Stimulated activated naive B cell treated with anti-CD40 and anti-IgM and Interleukin-4, amounts not matched to agents 10 μg/mL and 1 μg/mL and 100 μg/mL, for 72 hours (primary cell): Measurements from ENCODE around the gene LHX4.

Source experiments
- ATAC-seq, 2 donors: fragments of 150-1000 bp; cut with Tn5 transposase; replicated peaks; 2 replicates each; pipeline ENCODE4 v1.10.0; 2021; ENCODE audit warnings: moderate library complexity in 1 of 2
- DNase-seq: peaks from one replicate; pipeline ENCODE4 v3.0.0; 2021
- H3K27ac Mint-ChIP-seq: one replicate; pipeline ENCODE4 v1.8.0; 2022; ENCODE audit warnings: mild to moderate bottlenecking, mixed read lengths
- H3K27me3 Mint-ChIP-seq, 2 donors: one replicate each; pipeline ENCODE4 v1.8.0; 2022; ENCODE audit warnings: mixed read lengths in 2 of 2
- H3K36me3 Mint-ChIP-seq, 2 donors: one replicate each; pipeline ENCODE4 v1.8.0; 2022; ENCODE audit warnings: mixed read lengths in 2 of 2, mild to moderate bottlenecking in 1 of 2
- H3K4me1 Mint-ChIP-seq, 2 donors: one replicate each; pipeline ENCODE4 v1.8.0; 2022; ENCODE audit warnings: mixed read lengths in 2 of 2, mild to moderate bottlenecking in 1 of 2
- H3K4me3 Mint-ChIP-seq, 2 donors: one replicate each; pipeline ENCODE4 v1.8.0; 2022; ENCODE audit warnings: mild to moderate bottlenecking in 2 of 2, mixed read lengths in 2 of 2, moderate library complexity in 1 of 2
- H3K9me3 Mint-ChIP-seq, 2 donors: one replicate each; pipeline ENCODE4 v1.8.0; 2022; ENCODE audit warnings: mixed read lengths in 2 of 2, mild to moderate bottlenecking in 1 of 2

The LHX4 gene

GRCh38 chr1:180268556-180269075 is 38.6 kb downstream of the LHX4 start:
- Mint-ChIP-seq H3K4me3 (no peak overlapping the region), H3K27me3 (no peaks in the 10 kb centered on the region), H3K36me3 (peaks cover 2 to 15% of the 10 kb centered on the region in 2 donors), H3K4me1 (no peaks in the 10 kb centered on the region), H3K9me3 (no peaks in the 10 kb centered on the region), H3K27ac (no peak overlapping the region)
- ATAC-seq (no peak), DNase-seq (no peak)

- Mint-ChIP-seq H3K27me3 (no peaks in the 10 kb centered on the region), H3K4me1 (no peaks in the 10 kb centered on the region), H3K9me3 (no peaks in the 10 kb centered on the region), H3K27ac (peak overlapping the region; percentile 33), H3K4me3 (no peak overlapping the region), H3K36me3 (peaks cover 14 to 28% of the 10 kb centered on the region in 2 donors)
- DNase-seq: no peak
- ATAC-seq: peak in 1 of 2 donors; percentile 27
Measured at GRCh38 chr1:180269645-180270529, 39.8 kb downstream of the LHX4 start.

- H3K9me3 Mint-ChIP-seq: no peaks in the 10 kb centered on the region
- no peaks in the 10 kb centered on the region for H3K4me1 Mint-ChIP-seq
- no peak for ATAC-seq
- H3K4me3 Mint-ChIP-seq: no peak overlapping the region
- H3K27ac Mint-ChIP-seq: no peak overlapping the region
- DNase-seq: no peak
- H3K27me3 Mint-ChIP-seq: no peaks in the 10 kb centered on the region
- peaks cover 17 to 36% of the 10 kb centered on the region in 2 donors for H3K36me3 Mint-ChIP-seq
Measured at GRCh38 chr1:180270530-180271271, 40.6 kb downstream of the LHX4 start.

DNA sequence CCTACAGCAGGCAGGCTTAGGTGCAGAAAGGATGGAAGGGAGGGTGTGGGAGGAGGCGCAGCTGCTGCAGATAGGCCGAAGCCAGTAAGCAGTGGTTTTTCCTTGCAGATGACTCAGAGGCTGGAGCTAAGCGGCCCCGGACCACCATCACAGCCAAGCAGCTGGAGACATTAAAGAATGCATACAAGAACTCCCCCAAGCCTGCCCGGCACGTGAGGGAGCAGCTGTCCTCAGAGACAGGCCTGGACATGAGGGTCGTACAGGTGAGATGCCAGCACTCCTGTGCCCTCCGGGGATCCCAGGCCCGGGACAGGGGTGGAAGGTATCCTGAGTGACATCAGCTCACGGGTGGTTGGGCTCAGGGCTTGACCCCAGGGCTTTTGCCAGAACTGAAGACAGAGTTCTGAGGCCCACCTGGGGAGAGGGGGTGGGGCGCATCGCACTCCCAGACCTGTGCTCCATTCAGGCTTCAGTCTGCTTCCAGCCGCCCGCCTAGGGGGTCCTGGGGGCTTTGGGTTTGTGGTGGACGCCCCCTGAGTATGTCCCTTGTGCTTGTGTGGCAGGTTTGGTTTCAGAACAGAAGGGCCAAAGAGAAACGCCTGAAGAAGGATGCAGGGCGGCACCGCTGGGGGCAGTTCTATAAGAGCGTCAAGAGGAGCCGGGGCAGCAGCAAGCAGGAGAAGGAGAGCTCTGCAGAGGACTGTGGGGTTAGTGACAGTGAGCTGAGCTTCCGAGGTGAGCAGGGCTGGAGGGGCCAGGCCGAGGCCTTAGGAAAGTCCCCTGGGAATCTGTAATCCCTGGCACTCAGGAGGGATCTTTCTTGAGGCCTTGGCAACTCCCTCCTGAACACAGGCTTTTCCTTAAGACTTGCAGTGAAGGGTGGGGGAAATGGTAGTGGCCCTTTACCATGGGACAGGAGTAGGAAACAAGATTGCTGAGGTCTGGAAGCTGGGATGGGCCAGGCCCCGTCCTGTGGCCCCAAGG is 41.5 kb downstream of the LHX4 start:
- Mint-ChIP-seq H3K36me3 (peaks cover 17 to 42% of the 10 kb centered on the region in 2 donors), H3K27me3 (no peaks in the 10 kb centered on the region), H3K9me3 (no peaks in the 10 kb centered on the region), H3K4me3 (no peak overlapping the region), H3K27ac (peak overlapping the region; percentile 87), H3K4me1 (no peaks in the 10 kb centered on the region)
- ATAC-seq (no peak), DNase-seq (no peak)

GRCh38 chr1:180272395-180272794 is 42.3 kb downstream of the LHX4 start:
- DNase-seq (no peak), ATAC-seq (no peak)
- Mint-ChIP-seq H3K36me3 (peaks cover 21 to 45% of the 10 kb centered on the region in 2 donors), H3K9me3 (no peaks in the 10 kb centered on the region), H3K27me3 (no peaks in the 10 kb centered on the region), H3K4me3 (no peak overlapping the region), H3K4me1 (no peaks in the 10 kb centered on the region), H3K27ac (no peak overlapping the region)

DNA sequence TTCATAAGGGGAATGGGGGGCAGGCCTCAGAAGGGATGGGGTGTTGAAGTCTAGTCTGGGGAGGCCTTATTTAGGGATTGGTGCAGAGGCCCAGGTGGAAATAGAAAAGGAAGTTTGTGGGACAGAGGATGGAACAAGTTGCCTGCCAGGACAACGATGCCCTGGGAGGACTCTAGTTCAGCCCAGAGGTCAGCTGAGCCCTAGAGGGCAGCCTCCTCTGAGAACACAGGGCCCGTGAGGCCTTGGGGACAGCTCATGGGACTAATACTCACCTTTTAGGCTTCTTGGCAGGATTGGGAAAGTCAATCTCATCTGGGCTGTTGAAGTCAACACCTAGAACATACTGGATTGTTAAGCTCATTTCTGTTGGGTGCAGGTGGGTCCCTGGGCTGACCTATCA is 43.0 kb downstream of the LHX4 start:
- DNase-seq (no peak), ATAC-seq (no peak)
- Mint-ChIP-seq H3K4me1 (no peaks in the 10 kb centered on the region), H3K36me3 (peaks cover 21 to 51% of the 10 kb centered on the region in 2 donors), H3K4me3 (no peak overlapping the region), H3K27me3 (no peaks in the 10 kb centered on the region), H3K27ac (no peak overlapping the region), H3K9me3 (no peaks in the 10 kb centered on the region)

DNA sequence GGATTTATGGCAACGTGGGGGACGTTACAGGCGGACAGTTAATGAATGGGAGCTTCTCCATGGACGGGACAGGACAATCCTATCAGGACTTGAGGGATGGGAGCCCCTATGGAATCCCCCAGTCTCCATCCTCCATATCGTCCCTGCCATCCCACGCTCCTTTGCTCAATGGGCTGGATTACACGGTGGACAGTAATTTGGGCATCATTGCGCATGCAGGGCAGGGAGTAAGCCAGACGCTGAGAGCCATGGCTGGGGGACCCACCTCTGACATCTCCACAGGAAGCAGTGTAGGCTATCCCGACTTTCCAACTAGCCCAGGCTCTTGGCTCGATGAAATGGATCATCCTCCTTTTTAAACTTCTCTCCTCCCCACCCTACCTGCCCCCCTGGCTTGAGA is 44.2 kb downstream of the LHX4 start:
- H3K36me3 Mint-ChIP-seq: peaks cover 23 to 60% of the 10 kb centered on the region in 2 donors
- no peaks in the 10 kb centered on the region for H3K27me3 Mint-ChIP-seq
- ATAC-seq: no peak
- no peaks in the 10 kb centered on the region for H3K9me3 Mint-ChIP-seq
- no peak for DNase-seq
- H3K4me1 Mint-ChIP-seq: peaks cover 1 to 10% of the 10 kb centered on the region in 2 donors
- no peak overlapping the region for H3K4me3 Mint-ChIP-seq
- no peak overlapping the region for H3K27ac Mint-ChIP-seq

GRCh38 chr1:180275726-180276125 is 45.7 kb downstream of the LHX4 start:
- ATAC-seq (no peak), DNase-seq (no peak)
- Mint-ChIP-seq H3K9me3 (no peaks in the 10 kb centered on the region), H3K4me3 (no peak overlapping the region), H3K36me3 (peaks cover 24 to 68% of the 10 kb centered on the region in 2 donors), H3K27me3 (no peaks in the 10 kb centered on the region), H3K4me1 (peaks cover 8 to 20% of the 10 kb centered on the region in 2 donors), H3K27ac (no peak overlapping the region)

- Mint-ChIP-seq H3K27me3 (no peaks in the 10 kb centered on the region), H3K27ac (no peak overlapping the region), H3K36me3 (peaks cover 24 to 62% of the 10 kb centered on the region in 2 donors), H3K9me3 (no peaks in the 10 kb centered on the region), H3K4me3 (no peak overlapping the region), H3K4me1 (peaks cover 8 to 26% of the 10 kb centered on the region in 2 donors)
- ATAC-seq (no peak), DNase-seq (no peak)
Measured at GRCh38 chr1:180277476-180278193, 47.6 kb downstream of the LHX4 start.

- Mint-ChIP-seq H3K36me3 (peaks cover 24 to 59% of the 10 kb centered on the region in 2 donors), H3K4me3 (no peak overlapping the region), H3K9me3 (no peaks in the 10 kb centered on the region), H3K27ac (no peak overlapping the region), H3K4me1 (peaks cover 8 to 26% of the 10 kb centered on the region in 2 donors), H3K27me3 (no peaks in the 10 kb centered on the region)
- ATAC-seq (no peak), DNase-seq (no peak)
Measured at GRCh38 chr1:180278194-180278515, 48.1 kb downstream of the LHX4 start.

DNA sequence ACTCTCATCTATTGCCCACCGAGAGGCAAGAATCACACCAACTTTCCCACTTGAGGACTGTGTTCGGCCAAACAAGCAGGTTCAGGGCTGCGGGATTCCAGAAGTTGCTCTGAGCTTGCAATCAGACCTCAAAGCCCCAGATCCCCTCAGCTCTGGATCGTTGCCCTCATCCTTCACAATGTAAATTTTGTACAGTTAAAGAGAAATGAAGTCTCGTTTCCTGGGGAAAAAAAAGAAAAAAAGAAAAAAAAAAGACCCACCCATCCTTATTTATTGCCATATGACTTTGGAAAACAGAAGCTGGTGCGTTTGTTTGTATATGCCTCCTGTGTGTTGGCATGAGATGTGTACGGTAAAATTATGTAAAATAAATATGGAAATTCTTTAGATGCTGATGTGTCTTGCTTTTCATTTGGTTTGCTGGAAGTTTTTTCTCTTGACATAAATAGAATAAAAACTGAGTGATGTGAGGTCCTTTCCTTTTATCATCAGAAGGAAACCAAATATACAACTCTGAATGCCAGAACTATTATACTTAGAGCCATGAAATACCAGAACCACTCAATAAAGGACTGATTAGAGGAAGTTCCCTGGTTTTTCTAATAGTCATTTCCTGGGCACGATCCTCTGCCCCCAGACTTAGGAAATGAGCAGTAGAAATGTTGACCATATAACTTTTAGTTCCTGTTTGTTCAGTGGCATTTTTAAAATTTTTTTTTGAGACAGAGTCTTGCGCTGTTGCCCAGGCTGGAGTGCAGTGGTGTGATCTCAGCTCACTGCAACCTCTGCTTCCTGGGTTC is 48.7 kb downstream of the LHX4 start:
- ATAC-seq (peak; percentile 95 to 97), DNase-seq (peak; percentile 36)
- H3K9me3 Mint-ChIP-seq: no peaks in the 10 kb centered on the region
- H3K27me3 Mint-ChIP-seq: no peaks in the 10 kb centered on the region
- H3K36me3 Mint-ChIP-seq: peaks cover 20 to 60% of the 10 kb centered on the region in 2 donors
- peak overlapping the region in 1 of 2 donors; percentile 53 for H3K4me3 Mint-ChIP-seq
- peak overlapping the region; percentile 76 for H3K27ac Mint-ChIP-seq
- H3K4me1 Mint-ChIP-seq: peaks cover 8 to 26% of the 10 kb centered on the region in 2 donors

GRCh38 chr1:180279651-180280050 is 49.6 kb downstream of the LHX4 start:
- Mint-ChIP-seq H3K36me3 (peaks cover 13 to 55% of the 10 kb centered on the region in 2 donors), H3K4me1 (peaks cover 8 to 26% of the 10 kb centered on the region in 2 donors), H3K27me3 (no peaks in the 10 kb centered on the region), H3K4me3 (no peak overlapping the region), H3K27ac (no peak overlapping the region), H3K9me3 (no peaks in the 10 kb centered on the region)
- no peak for ATAC-seq
- DNase-seq: no peak

DNA sequence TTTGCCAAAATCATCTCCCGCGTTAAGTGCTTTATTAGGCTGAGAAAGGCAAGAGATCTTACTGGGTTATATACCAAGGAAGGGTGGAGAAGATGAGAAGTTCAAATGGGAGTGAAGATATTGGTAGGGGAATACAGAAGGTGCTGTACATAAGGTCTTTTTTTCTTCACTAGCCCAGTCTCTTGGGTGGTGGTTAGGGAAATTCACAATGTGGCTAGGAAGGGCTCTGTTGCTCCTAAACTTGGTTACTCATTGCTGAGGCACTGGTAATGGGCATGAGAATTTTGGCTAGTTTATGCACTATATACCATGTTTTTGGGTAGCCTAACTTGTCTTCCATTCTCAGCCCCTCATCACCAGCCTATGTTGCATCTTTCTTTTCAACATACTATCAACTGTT is 50.6 kb downstream of the LHX4 start:
- DNase-seq: no peak
- ATAC-seq: peak in 1 of 2 donors; percentile 50
- Mint-ChIP-seq H3K36me3 (peaks cover 12 to 50% of the 10 kb centered on the region in 2 donors), H3K4me3 (no peak overlapping the region), H3K27ac (no peak overlapping the region), H3K27me3 (no peaks in the 10 kb centered on the region), H3K9me3 (no peaks in the 10 kb centered on the region), H3K4me1 (peaks cover 8 to 26% of the 10 kb centered on the region in 2 donors)
